A549 (cell line): ENCODE data around the gene LMTK2.

Experiments used
- CHD2 ChIP-seq: fragments of 150-350 bp; IDR thresholded peaks from 2 replicates; pipeline ENCODE4 v1.6.1; 2014; ENCODE audit warnings: low read length; ENCODE audit not compliant: partially characterized antibody
- CTCF ChIP-seq: fragments of >200 bp; sonication (Bioruptor Twin); formaldehyde crosslinking; IDR thresholded peaks from 3 replicates; pipeline ENCODE4 v1.5.1; 2016
- EP300 ChIP-seq, 2 experiments: fragments of >200 bp; sonication (Bioruptor Twin); formaldehyde crosslinking; IDR thresholded peaks; 2 replicates in 1 of 2; 3 replicates in 1 of 2; pipeline ENCODE4 v1.6.1; 2016 to 2017
- KDM5A ChIP-seq: fragments of 200-600 bp; sonication (generic); IDR thresholded peaks from 2 replicates; pipeline ENCODE4 v1.6.1; 2016; ENCODE audit warnings: antibody characterized with exemption, mild to moderate bottlenecking
- MAFK ChIP-seq: fragments of 450-650 bp; IDR thresholded peaks from 2 replicates; pipeline ENCODE4 v1.6.1; 2014; ENCODE audit not compliant: partially characterized antibody
- NPAS2 ChIP-seq: fragments of 250-450 bp; sonication (Bioruptor Pico); IDR thresholded peaks from 2 replicates; pipeline ENCODE4 v1.8.0; 2022; ENCODE audit warnings: mild to moderate bottlenecking, moderate library complexity, borderline replicate concordance
- NR3C1 ChIP-seq: fragments of >200 bp; sonication (Bioruptor Twin); formaldehyde crosslinking; IDR thresholded peaks from 3 replicates; pipeline ENCODE4 v1.6.1; 2017
- ZNF302 ChIP-seq: fragments of 250-450 bp; sonication (Bioruptor Pico); IDR thresholded peaks from 2 replicates; pipeline ENCODE4 v1.9.0; 2021; ENCODE audit warnings: inconsistent platforms, mild to moderate bottlenecking, moderate library complexity
- TF ChIP-seq, protein P1 (sequence below): fragments of >200 bp; sonication (Bioruptor Twin); formaldehyde crosslinking; IDR thresholded peaks from 3 replicates; pipeline ENCODE4 v1.6.1; 2016

DNA sequence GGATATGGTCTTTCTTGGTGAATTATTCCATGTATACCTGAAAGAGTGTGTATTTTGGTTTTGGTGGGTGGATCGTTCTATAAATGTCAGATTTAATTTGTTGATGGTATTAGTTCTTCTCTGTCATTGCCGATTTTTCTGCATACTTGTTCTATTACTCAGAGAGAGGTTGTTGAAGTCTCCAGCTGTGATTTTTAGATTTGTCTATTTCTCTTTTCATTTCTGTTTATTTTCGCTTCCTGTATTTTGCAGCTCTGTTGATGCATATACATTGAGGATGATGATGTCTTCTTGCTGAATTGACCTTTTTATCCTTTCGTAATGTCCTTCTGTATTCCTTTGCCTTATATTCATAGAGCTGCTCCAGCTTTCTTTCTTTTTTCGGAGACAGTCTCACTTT is 92.5 kb downstream of the LMTK2 start:
- TF ChIP-seq CTCF, result no peak
- TF ChIP-seq KDM5A, result no peak
- no peak for TF ChIP-seq MAFK
- TF ChIP-seq, protein P1, sequence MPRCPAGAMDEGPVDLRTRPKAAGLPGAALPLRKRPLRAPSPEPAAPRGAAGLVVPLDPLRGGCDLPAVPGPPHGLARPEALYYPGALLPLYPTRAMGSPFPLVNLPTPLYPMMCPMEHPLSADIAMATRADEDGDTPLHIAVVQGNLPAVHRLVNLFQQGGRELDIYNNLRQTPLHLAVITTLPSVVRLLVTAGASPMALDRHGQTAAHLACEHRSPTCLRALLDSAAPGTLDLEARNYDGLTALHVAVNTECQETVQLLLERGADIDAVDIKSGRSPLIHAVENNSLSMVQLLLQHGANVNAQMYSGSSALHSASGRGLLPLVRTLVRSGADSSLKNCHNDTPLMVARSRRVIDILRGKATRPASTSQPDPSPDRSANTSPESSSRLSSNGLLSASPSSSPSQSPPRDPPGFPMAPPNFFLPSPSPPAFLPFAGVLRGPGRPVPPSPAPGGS, result no peak
- TF ChIP-seq NPAS2 (CRISPR knock-in tag), result no peak
- no peak for TF ChIP-seq CHD2
- TF ChIP-seq NR3C1, result no peak
- no peak for TF ChIP-seq EP300 (IDR thresholded peaks at IDR 0.05)
- no peak for TF ChIP-seq ZNF302 (CRISPR knock-in tag)
